Measurements from ENCODE around the gene DNTT. TPM values are rescaled to one million over a fixed set of nuclear protein-coding genes. Genes with fewer than 3 reads are reported as not detected.

DNTT gene
- total and polyA plus RNA-seq, 2 of the 13 experiments (the other 11 are each of a cell fraction or from before 2014, with no cell fraction given) = not detected

- no peak for TF ChIP-seq CENPBD1 (CRISPR knock-in tag; IDR thresholded peaks at IDR 0.05; ENCODE audit: borderline replicate concordance, low read depth)
Observed at GRCh38 chr10:96374985-96375830, 71.0 kb downstream of the DNTT start (continued).

GRCh38 chr10:96376483-96376882 lies 72.2 kb downstream of the DNTT start:
- ATAC-seq (no peak), FAIRE-seq (no peak), DNase-seq (ENCODE audit: low spot score) (no peak)
- peaks cover 11% of the 10 kb centered on the region for H3K4me1 ChIP-seq (ENCODE audit: insufficient read depth, low read length)
- H3K27me3 ChIP-seq (ENCODE audit: control insufficient read depth in 1 of 2, insufficient read depth in 2 of 2, low read length in 2 of 2) = peaks cover 2 to 20% of the 10 kb centered on the region in 2 experiments; a peak in 2 of 5 replicates
- H2AFZ ChIP-seq (ENCODE audit: low read length) = no peak overlapping the region
- no peaks in the 10 kb centered on the region for H3K9me3 ChIP-seq (ENCODE audit: low read length)
- H3K36me3 ChIP-seq (replicated peaks in 1 of 2; ENCODE audit: control insufficient read depth in 1 of 2, insufficient read depth in 2 of 2, low read length in 2 of 2) = no peaks in the 10 kb centered on the region
- POLR2A ChIA-PET = no interaction called here
- no peaks in the 10 kb centered on the region for H4K20me1 ChIP-seq (ENCODE audit: insufficient read depth, low read length)
- H3K4me3 ChIP-seq (replicated peaks in 1 of 3; ENCODE audit: insufficient read depth in 1 of 3, low read depth in 2 of 3, low read length in 3 of 3) = no peak overlapping the region
- H3K27ac ChIP-seq (ENCODE audit: extremely low read length, insufficient read depth, low read length) = no peak overlapping the region
- in situ Hi-C loops (cut with HindIII; ENCODE audit: extremely low pct_ligation_motif_present, low pct_unique_long_range_greater_than_20kb) (no loop called here), intact Hi-C loops (cut with micrococcal nuclease; ENCODE audit: unreplicated experiment) (loop anchor here (5.0 kb wide), 1 partner anchor 136 kb away; the partner anchor contains the start of gene TLL2)
- WGBS (ENCODE audit: low lambda C conversion rate) = 26% methylated on average over 7 of the region's 7 CpGs
- no peak overlapping the region for H3K9ac ChIP-seq (ENCODE audit: insufficient read depth, low read depth, low read length)
- no TSS peak for BruUV-seq (replicated peaks)
- CTCF ChIA-PET (ENCODE audit: low intra/inter-chr PET ratio, low total read pairs) = no interaction called here
- no peak overlapping the region for H3K4me2 ChIP-seq (ENCODE audit: low read depth, low read length)
- TF ChIP-seq NONO (IDR thresholded peaks at IDR 0.05) = no peak
- TF ChIP-seq NONO (CRISPR knock-in tag; conservative IDR thresholded peaks at IDR 0.05) = no peak
- TF ChIP-seq SIX1 (CRISPR knock-in tag; IDR thresholded peaks at IDR 0.05; ENCODE audit: borderline replicate concordance) = no peak
- no peak for TF ChIP-seq GATA4 (IDR thresholded peaks at IDR 0.05; ENCODE audit: borderline replicate concordance, low read depth)
- TF ChIP-seq ZNF704 (CRISPR knock-in tag; IDR thresholded peaks at IDR 0.05; ENCODE audit: borderline replicate concordance) = no peak
- TF ChIP-seq AHR (CRISPR knock-in tag; IDR thresholded peaks at IDR 0.05) = no peak
- TF ChIP-seq ZNF512 (CRISPR knock-in tag; IDR thresholded peaks at IDR 0.05) = no peak
- TF ChIP-seq ZBTB38 (CRISPR knock-in tag; IDR thresholded peaks at IDR 0.05) = no peak
- no peak for TF ChIP-seq ZNF280D (CRISPR knock-in tag; IDR thresholded peaks at IDR 0.05)
- no peak for TF ChIP-seq CEBPB (IDR thresholded peaks at IDR 0.05; ENCODE audit: borderline replicate concordance, low read depth, low read length)
- TF ChIP-seq ZNF577 (CRISPR knock-in tag; IDR thresholded peaks at IDR 0.05; ENCODE audit: borderline replicate concordance, low read depth) = no peak
- no peaks in the 10 kb centered on the region for H3K79me2 ChIP-seq (ENCODE audit: insufficient read depth, low read length)
